ENCODE results near the gene ETV2. TPM values are rescaled to one million over a fixed set of nuclear protein-coding genes. Genes with fewer than 3 reads are reported as not detected.

Gene ETV2
- polyA plus RNA-seq, 1 of the 3 experiments (the other 2 are of a cell fraction) = 1.6 TPM

DNA sequence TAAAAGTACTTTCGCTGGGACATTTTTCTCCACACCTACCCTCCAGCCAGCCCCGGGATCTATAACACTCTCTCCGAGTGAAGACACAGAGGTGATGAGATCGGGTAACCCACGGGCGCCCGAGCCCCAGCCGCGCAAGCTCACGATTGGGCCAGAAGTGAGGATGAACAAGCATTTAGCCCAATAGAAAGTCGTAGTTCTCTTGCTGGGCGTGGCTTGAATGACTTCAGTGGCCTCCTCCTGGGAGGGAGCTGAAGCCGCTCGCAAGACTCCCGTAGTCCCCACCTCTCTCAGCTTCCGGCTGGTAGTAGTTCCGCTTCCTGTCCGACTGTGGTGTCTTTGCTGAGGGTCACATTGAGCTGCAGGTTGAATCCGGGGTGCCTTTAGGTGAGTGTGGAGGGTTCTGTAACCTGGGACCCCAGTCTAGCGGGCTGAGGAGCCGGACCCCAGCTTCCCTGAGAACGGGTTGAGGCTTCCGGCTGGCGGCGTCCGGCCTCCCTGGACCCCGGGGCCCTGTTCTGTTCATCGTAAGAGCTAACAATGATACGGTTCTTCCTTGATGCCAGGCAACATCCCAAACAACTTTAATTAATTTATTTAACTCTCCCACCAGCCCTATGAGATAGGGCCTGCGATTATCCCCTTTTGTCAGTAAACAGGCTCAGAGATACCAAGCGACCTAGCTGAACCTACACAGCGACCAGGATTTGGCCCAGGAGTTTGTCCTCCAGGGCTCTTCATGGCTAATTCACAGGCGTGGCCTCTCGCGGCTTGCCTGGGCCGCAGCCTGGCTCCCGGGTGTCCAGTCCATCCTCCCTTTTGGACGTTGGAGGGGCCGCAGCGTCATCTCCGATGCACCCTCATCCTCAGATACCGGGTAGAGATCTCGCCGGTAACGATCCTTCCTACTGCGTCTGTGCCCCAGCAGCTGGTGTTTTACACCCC is 6.7 kb downstream of the ETV2 start, which contains the start of gene COX6B1 (continued):
- peak; percentile 65; the same call in 1 of the 2 replicates for TF ChIP-seq RCOR1 (IDR thresholded peaks at IDR 0.05; ENCODE audit: low read length)
- no peak for TF ChIP-seq EP300 (IDR thresholded peaks at IDR 0.05; ENCODE audit: borderline replicate concordance in 1 of 2, low read depth in 1 of 2, low read length in 1 of 2)
- TF ChIP-seq FOXJ3 (CRISPR knock-in tag; IDR thresholded peaks at IDR 0.05) = no peak
- peak; percentile 73 for TF ChIP-seq RFX5 (IDR thresholded peaks at IDR 0.05; ENCODE audit: low read length)
- TF ChIP-seq, protein P1, sequence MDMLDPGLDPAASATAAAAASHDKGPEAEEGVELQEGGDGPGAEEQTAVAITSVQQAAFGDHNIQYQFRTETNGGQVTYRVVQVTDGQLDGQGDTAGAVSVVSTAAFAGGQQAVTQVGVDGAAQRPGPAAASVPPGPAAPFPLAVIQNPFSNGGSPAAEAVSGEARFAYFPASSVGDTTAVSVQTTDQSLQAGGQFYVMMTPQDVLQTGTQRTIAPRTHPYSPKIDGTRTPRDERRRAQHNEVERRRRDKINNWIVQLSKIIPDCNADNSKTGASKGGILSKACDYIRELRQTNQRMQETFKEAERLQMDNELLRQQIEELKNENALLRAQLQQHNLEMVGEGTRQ (IDR thresholded peaks at IDR 0.05; ENCODE audit: borderline replicate concordance, low read depth, low read length) = no peak
- TF ChIP-seq EZH2phosphoT487 (IDR thresholded peaks at IDR 0.05; ENCODE audit: borderline replicate concordance, low read depth) = no peak
- no peak for TF ChIP-seq JUND (IDR thresholded peaks at IDR 0.05)
- TF ChIP-seq MAX (IDR thresholded peaks at IDR 0.05; ENCODE audit: low read depth) = peak; percentile 64; the same call in 1 of the 2 replicates
- TF ChIP-seq, protein P2, sequence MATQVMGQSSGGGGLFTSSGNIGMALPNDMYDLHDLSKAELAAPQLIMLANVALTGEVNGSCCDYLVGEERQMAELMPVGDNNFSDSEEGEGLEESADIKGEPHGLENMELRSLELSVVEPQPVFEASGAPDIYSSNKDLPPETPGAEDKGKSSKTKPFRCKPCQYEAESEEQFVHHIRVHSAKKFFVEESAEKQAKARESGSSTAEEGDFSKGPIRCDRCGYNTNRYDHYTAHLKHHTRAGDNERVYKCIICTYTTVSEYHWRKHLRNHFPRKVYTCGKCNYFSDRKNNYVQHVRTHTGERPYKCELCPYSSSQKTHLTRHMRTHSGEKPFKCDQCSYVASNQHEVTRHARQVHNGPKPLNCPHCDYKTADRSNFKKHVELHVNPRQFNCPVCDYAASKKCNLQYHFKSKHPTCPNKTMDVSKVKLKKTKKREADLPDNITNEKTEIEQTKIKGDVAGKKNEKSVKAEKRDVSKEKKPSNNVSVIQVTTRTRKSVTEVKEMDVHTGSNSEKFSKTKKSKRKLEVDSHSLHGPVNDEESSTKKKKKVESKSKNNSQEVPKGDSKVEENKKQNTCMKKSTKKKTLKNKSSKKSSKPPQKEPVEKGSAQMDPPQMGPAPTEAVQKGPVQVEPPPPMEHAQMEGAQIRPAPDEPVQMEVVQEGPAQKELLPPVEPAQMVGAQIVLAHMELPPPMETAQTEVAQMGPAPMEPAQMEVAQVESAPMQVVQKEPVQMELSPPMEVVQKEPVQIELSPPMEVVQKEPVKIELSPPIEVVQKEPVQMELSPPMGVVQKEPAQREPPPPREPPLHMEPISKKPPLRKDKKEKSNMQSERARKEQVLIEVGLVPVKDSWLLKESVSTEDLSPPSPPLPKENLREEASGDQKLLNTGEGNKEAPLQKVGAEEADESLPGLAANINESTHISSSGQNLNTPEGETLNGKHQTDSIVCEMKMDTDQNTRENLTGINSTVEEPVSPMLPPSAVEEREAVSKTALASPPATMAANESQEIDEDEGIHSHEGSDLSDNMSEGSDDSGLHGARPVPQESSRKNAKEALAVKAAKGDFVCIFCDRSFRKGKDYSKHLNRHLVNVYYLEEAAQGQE (IDR thresholded peaks at IDR 0.05; ENCODE audit: low read depth, low read length) = no peak
- peak; percentile 81 for TF ChIP-seq IRF3 (IDR thresholded peaks at IDR 0.05; ENCODE audit: low read depth, low read length)
- TF ChIP-seq USF1 (IDR thresholded peaks at IDR 0.05; ENCODE audit: borderline replicate concordance, low read depth) = no peak
- TF ChIP-seq SIN3A (IDR thresholded peaks at IDR 0.05; ENCODE audit: borderline replicate concordance, low read depth, low read length) = no peak
- no peak for TF ChIP-seq GATA2 (CRISPR knock-in tag; IDR thresholded peaks at IDR 0.05)

Measured in SK-N-SH (cell line).